ENCODE data around the gene SPG7.

DNA sequence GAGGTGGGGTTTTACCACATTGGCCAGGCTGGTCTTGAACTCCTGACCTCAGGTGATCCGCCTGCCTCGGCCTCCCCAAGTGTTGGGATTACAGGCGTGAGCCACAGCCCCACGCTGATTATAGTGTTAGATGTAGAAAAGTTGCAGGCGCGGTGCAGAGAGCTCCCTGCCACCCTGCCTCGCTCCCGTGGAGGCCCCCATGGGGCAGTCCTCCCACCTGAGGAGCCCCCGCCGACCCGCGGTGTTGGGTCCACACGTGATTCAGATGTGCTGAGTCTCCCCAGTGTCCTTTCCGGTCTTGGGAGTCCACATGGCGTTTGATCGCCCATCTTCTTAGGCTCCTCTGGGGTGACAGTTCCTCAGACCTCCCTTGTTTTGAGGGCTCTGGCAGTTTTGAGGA lies 47.1 kb downstream of the SPG7 start:
- TF ChIP-seq EZH2 (IDR thresholded peaks at IDR 0.05; ENCODE audit: borderline replicate concordance, low read depth, low read length, severe bottlenecking) = no peak
- TF ChIP-seq, protein P1, sequence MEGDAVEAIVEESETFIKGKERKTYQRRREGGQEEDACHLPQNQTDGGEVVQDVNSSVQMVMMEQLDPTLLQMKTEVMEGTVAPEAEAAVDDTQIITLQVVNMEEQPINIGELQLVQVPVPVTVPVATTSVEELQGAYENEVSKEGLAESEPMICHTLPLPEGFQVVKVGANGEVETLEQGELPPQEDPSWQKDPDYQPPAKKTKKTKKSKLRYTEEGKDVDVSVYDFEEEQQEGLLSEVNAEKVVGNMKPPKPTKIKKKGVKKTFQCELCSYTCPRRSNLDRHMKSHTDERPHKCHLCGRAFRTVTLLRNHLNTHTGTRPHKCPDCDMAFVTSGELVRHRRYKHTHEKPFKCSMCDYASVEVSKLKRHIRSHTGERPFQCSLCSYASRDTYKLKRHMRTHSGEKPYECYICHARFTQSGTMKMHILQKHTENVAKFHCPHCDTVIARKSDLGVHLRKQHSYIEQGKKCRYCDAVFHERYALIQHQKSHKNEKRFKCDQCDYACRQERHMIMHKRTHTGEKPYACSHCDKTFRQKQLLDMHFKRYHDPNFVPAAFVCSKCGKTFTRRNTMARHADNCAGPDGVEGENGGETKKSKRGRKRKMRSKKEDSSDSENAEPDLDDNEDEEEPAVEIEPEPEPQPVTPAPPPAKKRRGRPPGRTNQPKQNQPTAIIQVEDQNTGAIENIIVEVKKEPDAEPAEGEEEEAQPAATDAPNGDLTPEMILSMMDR (IDR thresholded peaks at IDR 0.05; ENCODE audit: borderline replicate concordance, extremely low read depth, low read length, poor library complexity, severe bottlenecking) = no peak
